MCF 10A (cell line): ENCODE results near the gene THSD7B. TPM values are rescaled to one million over a fixed set of nuclear protein-coding genes. Genes with fewer than 3 reads are reported as not detected.

ENCODE experiments used
- BruUV-seq: library from RNA; stranded (reverse); fragments of 400-500 nt; replicated peaks from 2 replicates; lab custom pipeline; 2021; lab: Mats Ljungman, UMichigan
- CTCF ChIA-PET: fragments of 300-600 bp; sonication (Branson Sonifier 250); formaldehyde crosslinking; extraction: SDS; loops from one replicate; lab custom pipeline; 2021; ENCODE audit warnings: antibody characterized with exemption, inconsistent platforms; lab: Yijun Ruan, JAX
- POLR2A ChIA-PET: fragments of 300-600, 350-650 bp; sonication (Branson Sonifier 250); formaldehyde crosslinking; extraction: SDS; loops from one replicate; lab custom pipeline; 2020; ENCODE audit warnings: antibody characterized with exemption, inconsistent platforms; lab: Yijun Ruan, JAX
- DNase-seq: peaks from one replicate; pipeline ENCODE4 v3.0.0-alpha.2; 2018; ENCODE audit not compliant: unreplicated experiment
- H3K27ac Mint-ChIP-seq: one replicate; pipeline ENCODE4 v1.8.0; 2022; ENCODE audit warnings: mild to moderate bottlenecking, low read depth, mixed read lengths; ENCODE audit not compliant: unreplicated experiment
- H3K27me3 Mint-ChIP-seq: one replicate; pipeline ENCODE4 v1.8.0; 2022; ENCODE audit warnings: mixed read lengths; ENCODE audit not compliant: insufficient read depth, unreplicated experiment
- H3K36me3 Mint-ChIP-seq: one replicate; pipeline ENCODE4 v1.8.0; 2022; ENCODE audit warnings: mild to moderate bottlenecking, moderate library complexity, mixed read lengths; ENCODE audit not compliant: insufficient read depth, unreplicated experiment
- H3K4me1 Mint-ChIP-seq: one replicate; pipeline ENCODE4 v1.8.0; 2022; ENCODE audit warnings: mixed read lengths; ENCODE audit not compliant: insufficient read depth, unreplicated experiment
- H3K4me3 Mint-ChIP-seq: one replicate; pipeline ENCODE4 v1.8.0; 2022; ENCODE audit warnings: mild to moderate bottlenecking, moderate library complexity, mixed read lengths; ENCODE audit not compliant: unreplicated experiment
- H3K9me3 Mint-ChIP-seq: one replicate; pipeline ENCODE4 v1.8.0; 2022; ENCODE audit warnings: mixed read lengths; ENCODE audit not compliant: unreplicated experiment
- intact Hi-C: fragments of 100-400 bp; cut with micrococcal nuclease; formaldehyde crosslinking; loops from 2 replicates; pipeline ENCODE4 v1.14.1; 2022
- total RNA-seq: library from RNA; stranded (reverse); gene quantifications from 2 replicates; pipeline ENCODE4 v1.2.3, GENCODE V29; 2022
- TF ChIP-seq, protein P1 (sequence below): fragments of 200-600 bp; IDR thresholded peaks from one replicate; pipeline ENCODE4 v1.8.0; 2022; ENCODE audit warnings: antibody characterized with exemption, mild to moderate bottlenecking; ENCODE audit not compliant: unreplicated experiment

Gene THSD7B
- total RNA-seq, 1 experiment from 2014 or later: not detected

DNA sequence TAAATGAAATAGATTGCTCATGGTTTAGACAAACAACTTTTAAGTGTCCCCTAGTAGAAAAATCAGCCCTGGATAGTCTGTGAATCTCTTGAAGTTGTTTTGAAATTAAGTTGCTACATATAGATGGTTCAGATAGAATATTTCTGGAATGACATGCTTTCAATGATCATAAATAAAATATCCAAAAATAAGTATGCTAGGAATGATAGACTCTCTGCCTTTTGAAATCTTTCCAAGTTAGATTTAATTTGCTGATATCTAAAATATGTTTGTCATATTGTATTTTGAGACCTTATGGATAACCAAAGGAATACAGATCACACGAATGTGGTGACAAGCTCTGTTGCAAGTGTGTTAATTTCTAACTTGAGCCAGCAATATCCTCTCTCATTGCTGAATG, 488.7 kb downstream of the THSD7B start:
- peak overlapping the region; percentile 39 for H3K27ac Mint-ChIP-seq
- no peak overlapping the region for H3K4me3 Mint-ChIP-seq
- BruUV-seq: no TSS peak
- no peak for DNase-seq
- H3K36me3 Mint-ChIP-seq: no peaks in the 10 kb centered on the region
- ChIA-PET CTCF (interaction anchor here (2.5 kb wide), 1 partner anchor 8 kb away, joined by 6 read pairs; no protein-coding TSS in a partner anchor), POLR2A (interaction anchor here (0.7 to 1.0 kb wide), 5 partner anchors 10 to 255 kb away, joined by 3 read pairs; no protein-coding TSS in a partner anchor)
- intact Hi-C loops: no loop called here
- peaks cover 35% of the 10 kb centered on the region for H3K4me1 Mint-ChIP-seq
- TF ChIP-seq, protein P1, sequence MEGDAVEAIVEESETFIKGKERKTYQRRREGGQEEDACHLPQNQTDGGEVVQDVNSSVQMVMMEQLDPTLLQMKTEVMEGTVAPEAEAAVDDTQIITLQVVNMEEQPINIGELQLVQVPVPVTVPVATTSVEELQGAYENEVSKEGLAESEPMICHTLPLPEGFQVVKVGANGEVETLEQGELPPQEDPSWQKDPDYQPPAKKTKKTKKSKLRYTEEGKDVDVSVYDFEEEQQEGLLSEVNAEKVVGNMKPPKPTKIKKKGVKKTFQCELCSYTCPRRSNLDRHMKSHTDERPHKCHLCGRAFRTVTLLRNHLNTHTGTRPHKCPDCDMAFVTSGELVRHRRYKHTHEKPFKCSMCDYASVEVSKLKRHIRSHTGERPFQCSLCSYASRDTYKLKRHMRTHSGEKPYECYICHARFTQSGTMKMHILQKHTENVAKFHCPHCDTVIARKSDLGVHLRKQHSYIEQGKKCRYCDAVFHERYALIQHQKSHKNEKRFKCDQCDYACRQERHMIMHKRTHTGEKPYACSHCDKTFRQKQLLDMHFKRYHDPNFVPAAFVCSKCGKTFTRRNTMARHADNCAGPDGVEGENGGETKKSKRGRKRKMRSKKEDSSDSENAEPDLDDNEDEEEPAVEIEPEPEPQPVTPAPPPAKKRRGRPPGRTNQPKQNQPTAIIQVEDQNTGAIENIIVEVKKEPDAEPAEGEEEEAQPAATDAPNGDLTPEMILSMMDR: no peak
- no peaks in the 10 kb centered on the region for H3K27me3 Mint-ChIP-seq
- no peaks in the 10 kb centered on the region for H3K9me3 Mint-ChIP-seq

DNA sequence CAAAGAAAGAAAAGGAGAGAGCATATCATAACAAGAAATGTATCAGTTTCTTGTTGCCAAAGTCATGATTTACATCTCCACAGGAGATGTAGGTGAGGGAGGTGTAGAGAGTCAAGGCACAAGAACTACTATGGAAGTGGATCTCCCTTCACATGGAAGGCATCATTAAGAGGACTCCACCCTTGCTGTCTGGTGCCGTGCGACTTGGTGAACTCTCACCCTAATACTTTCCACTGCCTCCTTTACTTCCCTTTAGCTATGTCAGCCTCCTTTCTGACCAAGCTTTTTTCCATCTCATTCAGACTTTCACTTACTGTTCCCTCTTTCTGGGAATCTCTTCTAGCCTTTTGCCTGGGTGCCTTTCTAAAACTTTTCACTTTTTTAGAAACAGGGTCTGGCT, 490.0 kb downstream of the THSD7B start:
- no peaks in the 10 kb centered on the region for H3K9me3 Mint-ChIP-seq
- no peak for DNase-seq
- no TSS peak for BruUV-seq
- H3K36me3 Mint-ChIP-seq: no peaks in the 10 kb centered on the region
- ChIA-PET POLR2A (interaction anchor here (0.6 kb wide), 1 partner anchor 27 kb away, joined by 3 read pairs; no protein-coding TSS in a partner anchor), CTCF (no interaction called here)
- peak overlapping the region; percentile 39 for H3K27ac Mint-ChIP-seq
- no peaks in the 10 kb centered on the region for H3K27me3 Mint-ChIP-seq
- no peak overlapping the region for H3K4me3 Mint-ChIP-seq
- intact Hi-C loops: no loop called here
- H3K4me1 Mint-ChIP-seq: peaks cover 35% of the 10 kb centered on the region
- TF ChIP-seq, protein P1: no peak

DNA sequence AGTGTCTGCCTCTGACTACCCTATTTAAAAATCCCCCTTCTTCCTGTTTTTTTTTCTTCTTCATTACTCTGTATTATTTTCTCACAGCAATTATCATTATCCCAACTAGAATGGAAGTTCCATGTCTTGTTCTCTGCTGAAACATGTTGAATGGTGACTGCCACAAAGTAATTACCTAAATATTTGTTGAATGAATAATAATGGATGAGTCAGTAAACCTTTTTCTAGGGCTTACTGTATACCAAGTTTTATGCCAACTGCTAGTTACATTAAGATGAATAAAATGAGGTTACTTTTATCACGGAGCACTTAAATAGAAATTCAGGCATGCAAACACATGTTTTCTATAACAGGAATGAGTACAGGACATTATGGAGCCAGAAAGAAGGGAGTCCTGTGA, 490.6 kb downstream of the THSD7B start:
- BruUV-seq: no TSS peak
- no peaks in the 10 kb centered on the region for H3K9me3 Mint-ChIP-seq
- CTCF ChIA-PET: no interaction called here
- H3K4me1 Mint-ChIP-seq: peaks cover 35% of the 10 kb centered on the region
- H3K36me3 Mint-ChIP-seq: no peaks in the 10 kb centered on the region
- TF ChIP-seq, protein P1: no peak
- H3K27me3 Mint-ChIP-seq: no peaks in the 10 kb centered on the region
- intact Hi-C loops: no loop called here
- POLR2A ChIA-PET: no interaction called here
- H3K4me3 Mint-ChIP-seq: no peak overlapping the region
- H3K27ac Mint-ChIP-seq: peak overlapping the region; percentile 39
- peak; percentile 40 for DNase-seq

DNA sequence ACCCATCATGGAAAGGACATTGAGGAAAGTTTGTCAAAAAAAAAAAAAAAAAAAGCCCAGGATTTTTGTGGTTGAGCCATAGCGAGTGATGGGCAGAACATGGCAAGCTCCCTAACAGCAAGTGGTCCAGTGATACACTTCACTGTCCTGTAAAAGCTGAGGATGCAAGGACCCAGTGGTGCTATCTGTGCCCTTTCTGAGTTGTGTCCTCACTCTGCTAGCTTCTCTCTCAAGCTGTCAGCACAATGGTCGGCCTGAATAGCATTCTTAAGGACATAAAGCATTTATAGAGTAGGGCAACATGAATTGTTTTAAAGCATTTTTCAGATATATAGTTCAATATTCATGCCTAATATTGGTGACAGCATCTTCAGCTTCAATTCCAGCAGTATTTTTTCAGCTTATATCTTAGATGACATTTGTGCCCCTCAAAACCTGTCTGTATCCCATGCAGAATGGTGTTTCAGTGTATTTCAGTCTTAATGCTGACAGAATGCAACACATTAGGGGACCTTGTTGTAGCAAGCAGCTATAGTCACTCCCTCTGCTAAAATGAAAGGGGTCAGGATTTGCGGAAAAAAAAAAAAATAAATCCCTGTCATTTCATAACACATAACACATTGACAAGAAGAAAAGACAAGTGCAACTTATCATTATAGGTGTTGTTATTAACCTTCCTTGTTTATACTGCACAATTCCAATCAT, 496.7 kb downstream of the THSD7B start:
- Mint-ChIP-seq H3K27ac (no peak overlapping the region), H3K4me3 (no peak overlapping the region), H3K4me1 (peaks cover 8% of the 10 kb centered on the region), H3K9me3 (no peaks in the 10 kb centered on the region), H3K27me3 (no peaks in the 10 kb centered on the region), H3K36me3 (no peaks in the 10 kb centered on the region)
- intact Hi-C loops: no loop called here
- no peak for DNase-seq
- CTCF ChIA-PET: interaction anchor here (0.6 to 1.6 kb wide), 8 partner anchors 9 to 636 kb away, joined by 3 to 6 read pairs (median 4); no protein-coding TSS in a partner anchor
- POLR2A ChIA-PET: no interaction called here
- TF ChIP-seq, protein P1: no peak
- BruUV-seq: no TSS peak
